K562 (cell line): ENCODE data around the gene HSD11B1L. TPM values are rescaled to one million over a fixed set of nuclear protein-coding genes. Genes with fewer than 3 reads are reported as not detected.

Experiments
- ATAC-seq: fragments of 200-7000 bp; cut with Tn5 transposase; 3 replicates; pipeline ENCODE4 v1.9.1; 2020; ENCODE audit warnings: moderate library complexity
- BruUV-seq: library from RNA; stranded (reverse); fragments of 400-500 nt; replicated peaks from 2 replicates; lab custom pipeline; 2021; lab: Mats Ljungman, UMichigan
- CTCF ChIA-PET: fragments of 300-600 bp; formaldehyde crosslinking; extraction: SDS; loops from one replicate; lab custom pipeline; 2021; ENCODE audit warnings: low intra/inter-chr PET ratio; lab: Yijun Ruan, JAX
- POLR2A ChIA-PET: fragments of 300-600, 350-650 bp; sonication (Branson Sonifier 250); formaldehyde crosslinking; extraction: SDS; loops from one replicate; lab custom pipeline; 2021; ENCODE audit warnings: antibody characterized with exemption, inconsistent platforms; lab: Yijun Ruan, JAX
- DNase-seq, 4 experiments: peaks; one replicate each; pipeline versions ENCODE4 v3.0.0 to v3.0.0-alpha.2; 2011 to 2018; ENCODE audit warnings: low spot score in 3 of 4, mixed read lengths in 3 of 4; ENCODE audit errors: extremely low read depth in 1 of 4
- FAIRE-seq: peaks from 2 replicates; lab custom pipeline; 2011; peaks lifted over from hg19 to GRCh38; lab: Jason Lieb, UNC
- H2AFZ ChIP-seq: 2 replicates; pipeline ENCODE4 v1.6.0; 2011; ENCODE audit warnings: low read depth, low read length, control low read depth, inconsistent platforms
- H3K27ac ChIP-seq: fragments of 200-600 bp; 3 replicates; pipeline ENCODE4 v1.8.0; 2011; ENCODE audit warnings: low read depth, mild to moderate bottlenecking, control low read depth, inconsistent platforms, low read length, moderate library complexity, mixed read lengths; ENCODE audit errors: extremely low read depth
- H3K27me3 ChIP-seq, 2 experiments: fragments of 300-600 bp in 1 of 2; 2 replicates in 1 of 2; 3 replicates in 1 of 2; pipeline versions ENCODE4 v1.6.0 to v1.8.0; 2011; ENCODE audit warnings: inconsistent platforms in 2 of 2, low read length in 2 of 2, mild to moderate bottlenecking in 1 of 2, mixed read lengths in 1 of 2, moderate library complexity in 1 of 2; ENCODE audit not compliant: control insufficient read depth in 2 of 2, insufficient read depth in 2 of 2
- H3K36me3 ChIP-seq: fragments of 300-600 bp; 3 replicates; pipeline ENCODE4 v1.8.0; 2011; ENCODE audit warnings: mild to moderate bottlenecking, low read length, inconsistent platforms; ENCODE audit not compliant: control insufficient read depth, insufficient read depth
- H3K4me1 ChIP-seq, 2 experiments: fragments of 200-600 bp in 1 of 2; replicated peaks in 1 of 2; 2 replicates in 1 of 2; 3 replicates in 1 of 2; pipeline versions ENCODE4 v1.5.1 to v1.8.0; 2011; ENCODE audit warnings: inconsistent platforms in 2 of 2, low read length in 2 of 2, mild to moderate bottlenecking in 1 of 2, mixed read lengths in 1 of 2, moderate library complexity in 1 of 2; ENCODE audit not compliant: control insufficient read depth in 2 of 2, insufficient read depth in 2 of 2
- H3K4me2 ChIP-seq: 2 replicates; pipeline ENCODE4 v1.6.1; 2011; ENCODE audit warnings: low read length, control low read depth, inconsistent platforms, mixed read lengths; ENCODE audit not compliant: insufficient read depth
- H3K4me3 ChIP-seq: fragments of 200-600 bp; sonication (generic), shearing (Covaris generic); 2 replicates; pipeline ENCODE4 v1.5.1; 2016; ENCODE audit warnings: control low read depth, inconsistent platforms
- H3K79me2 ChIP-seq: fragments of 200-600 bp; 3 replicates; pipeline ENCODE4 v1.8.0; 2011; ENCODE audit warnings: low read length, inconsistent platforms; ENCODE audit not compliant: control insufficient read depth, insufficient read depth
- H3K9ac ChIP-seq, 2 experiments: 2 replicates each; pipeline versions ENCODE4 v1.6.0 to v1.6.1; 2011; ENCODE audit warnings: low read depth in 2 of 2, low read length in 2 of 2, control low read depth in 1 of 2, inconsistent platforms in 1 of 2, mild to moderate bottlenecking in 1 of 2, mixed read lengths in 1 of 2; ENCODE audit not compliant: insufficient read depth in 1 of 2
- H3K9me1 ChIP-seq: one replicate; pipeline ENCODE4 v1.6.0; 2011; ENCODE audit warnings: inconsistent platforms, mild to moderate bottlenecking, low read length, moderate library complexity; ENCODE audit not compliant: control insufficient read depth, insufficient read depth
- H3K9me3 ChIP-seq: replicated peaks from 2 replicates; pipeline ENCODE4 v1.5.1; 2011; ENCODE audit warnings: low read depth, low read length, inconsistent platforms; ENCODE audit not compliant: control insufficient read depth, insufficient read depth
- H4K20me1 ChIP-seq: replicated peaks from 2 replicates; pipeline ENCODE4 v1.6.1; 2011; ENCODE audit warnings: low read length, inconsistent platforms, mixed read lengths; ENCODE audit not compliant: control insufficient read depth, insufficient read depth
- CEBPG ChIP-seq, 3 experiments: fragments of 200-800 bp in 1 of 3; sonication (Bioruptor generic) in 1 of 3; sonication (generic) in 1 of 3; formaldehyde crosslinking in 1 of 3; IDR thresholded peaks in 2 of 3; conservative IDR thresholded peaks in 1 of 3; 2 replicates each; pipeline versions ENCODE4 v1.6.1 to v1.8.0; 2016 to 2022; ENCODE audit warnings: missing compliant biosample characterization in 2 of 3, missing genetic modification characterization in 2 of 3, mild to moderate bottlenecking in 1 of 3, missing genetic modification reagents in 1 of 3
- HNRNPK ChIP-seq: fragments of 200-400 bp; formaldehyde crosslinking; IDR thresholded peaks from one replicate; pipeline ENCODE4 v1.6.1; 2018; ENCODE audit warnings: mild to moderate bottlenecking, low read depth, low read length; ENCODE audit not compliant: poor library complexity, severe bottlenecking
- PCBP1 ChIP-seq: fragments of 200-400 bp; formaldehyde crosslinking; IDR thresholded peaks from 2 replicates; pipeline ENCODE4 v1.6.1; 2018; ENCODE audit warnings: mild to moderate bottlenecking, low read depth, low read length; ENCODE audit not compliant: poor library complexity, severe bottlenecking
- POLR2B ChIP-seq: fragments of 450-650 bp; IDR thresholded peaks from 2 replicates; pipeline ENCODE4 v1.6.1; 2018; ENCODE audit warnings: low read depth; ENCODE audit not compliant: partially characterized antibody
- PREB ChIP-seq: sonication (generic); formaldehyde crosslinking; IDR thresholded peaks from 2 replicates; pipeline ENCODE4 v1.8.1; 2023; ENCODE audit warnings: mild to moderate bottlenecking, missing genetic modification reagents
- RBBP5 ChIP-seq: fragments of 200-600 bp; sonication (generic); IDR thresholded peaks from 2 replicates; pipeline ENCODE4 v1.6.1; 2012; ENCODE audit warnings: borderline replicate concordance, mild to moderate bottlenecking, low read length, control low read depth, inconsistent platforms; ENCODE audit not compliant: insufficient read depth, poor library complexity, severe bottlenecking
- RBM34 ChIP-seq: fragments of 200-400 bp; formaldehyde crosslinking; IDR thresholded peaks from 2 replicates; pipeline ENCODE4 v1.6.1; 2018; ENCODE audit warnings: low read length, borderline replicate concordance; ENCODE audit not compliant: insufficient read depth
- SRSF1 ChIP-seq: fragments of 200-400 bp; formaldehyde crosslinking; IDR thresholded peaks from 2 replicates; pipeline ENCODE4 v1.6.1; 2017; ENCODE audit warnings: mild to moderate bottlenecking, low read depth, low read length, moderate library complexity
- THRB ChIP-seq: fragments of 450-650 bp; formaldehyde crosslinking; conservative IDR thresholded peaks from 2 replicates; pipeline ENCODE4 v1.4.0; 2022; ENCODE audit warnings: mild to moderate bottlenecking, missing genetic modification characterization
- VEZF1 ChIP-seq: fragments of 200-800 bp; sonication (Bioruptor generic); IDR thresholded peaks from 2 replicates; pipeline ENCODE4 v1.6.1; 2017; ENCODE audit warnings: missing genetic modification characterization, missing compliant biosample characterization
- ZBTB9 ChIP-seq: fragments of 450-650 bp; formaldehyde crosslinking; IDR thresholded peaks from 2 replicates; pipeline ENCODE4 v1.4.0; 2020; ENCODE audit warnings: mild to moderate bottlenecking, moderate library complexity
- ZFP1 ChIP-seq: fragments of 450-650 bp; formaldehyde crosslinking; IDR thresholded peaks from 2 replicates; pipeline ENCODE4 v1.4.0; 2020; ENCODE audit warnings: mild to moderate bottlenecking, mixed read lengths
- WGBS: fragments of 100-300 bp; shearing (Covaris generic); methylation state at CpG from one replicate; pipeline ENCODE4 v1.1.6; 2016; ENCODE audit warnings: low coverage, mixed read lengths; ENCODE audit not compliant: insufficient coverage; ENCODE audit errors: missing lambda C conversion rate; 5-methylcytosine and 5-hydroxymethylcytosine counted together
- in situ Hi-C: fragments of 300-500 bp; cut with MboI; formaldehyde crosslinking; loops from 4 replicates; pipeline ENCODE4 v1.15.0; 2018; ENCODE audit warnings: inconsistent platforms, mixed read lengths
- intact Hi-C: fragments of 100-400 bp; cut with micrococcal nuclease; formaldehyde crosslinking; loops from 2 replicates; pipeline ENCODE4 v1.14.2; 2022
- polyA plus RNA-seq, 8 experiments: library from polyadenylated mRNA; depleted of rRNA in 4 of 8; stranded (reverse) in 5 of 8; unstranded in 3 of 8; fragments of >200 nt; fragmentation: Nextera tagmentation in 2 of 8; fragmentation: Illumina TruSeq in 1 of 8; extraction: Ambion mirVana in 2 of 8; extraction: Trizol in 1 of 8; gene quantifications; 2 replicates each; pipeline versions ENCODE4 v1.2.1 to v1.2.3, GENCODE V29; 2011 to 2014; ENCODE audit warnings: inconsistent platforms in 1 of 8, missing spikeins in 1 of 8
- total RNA-seq, 7 experiments: library from RNA; depleted of rRNA in 6 of 7; stranded (reverse); fragments of >200 nt in 6 of 7; fragmentation: Illumina TruSeq in 2 of 7; extraction: Trizol in 2 of 7; gene quantifications; 2 replicates each; pipeline versions ENCODE4 v1.2.1 to v1.2.3, GENCODE V29; 2011 to 2021; ENCODE audit warnings: low replicate concordance in 1 of 7

The HSD11B1L gene
- total and polyA plus RNA-seq, 9 of the 15 experiments (the other 6 are each of a cell fraction or from before 2014, with no cell fraction given): 0.31 to 7.7 (median 2.3) TPM

- DNase-seq (peak in 2 of 4 experiments; percentile 63 to 78), FAIRE-seq (peak; percentile 85), ATAC-seq (peak; percentile 37)
- BruUV-seq: no TSS peak
- 10% methylated on average over 39 of the region's 42 CpGs for WGBS
- H3K4me2 ChIP-seq: peak overlapping the region; percentile 93
- CTCF ChIA-PET: interaction anchor here (0.6 kb wide), 1 partner anchor 77 kb away, joined by 3 read pairs; no protein-coding TSS in a partner anchor
- H3K79me2 ChIP-seq: peaks cover 67% of the 10 kb centered on the region
- no peaks in the 10 kb centered on the region for H3K9me3 ChIP-seq
- intact Hi-C loops (loop anchor here (1.0 to 2.0 kb wide), 2 partner anchors 26 to 99 kb away; partner anchors contain the start of gene DUS3L), in situ Hi-C loops (no loop called here)
- H4K20me1 ChIP-seq: peaks cover 55% of the 10 kb centered on the region
- peaks cover 14 to 75% of the 10 kb centered on the region in 2 experiments for H3K4me1 ChIP-seq
- H3K9me1 ChIP-seq: peaks cover 17% of the 10 kb centered on the region
- H3K36me3 ChIP-seq: peaks cover 68% of the 10 kb centered on the region
- no peak overlapping the region for H2AFZ ChIP-seq
- peak overlapping the region; percentile 100 for H3K4me3 ChIP-seq
- peak overlapping the region; percentile 94 to 98 for H3K9ac ChIP-seq
- POLR2A ChIA-PET: interaction anchor here (0.6 to 2.7 kb wide), 13 partner anchors 8 to 212 kb away, joined by 3 to 31 read pairs (median 7); partner anchors contain the start of genes CATSPERD, LONP1, NDUFA11 and SAFB
- H3K27me3 ChIP-seq: no peaks in the 10 kb centered on the region
- peak overlapping the region; percentile 96 for H3K27ac ChIP-seq
- peak; percentile 6 for TF ChIP-seq RBBP5
- no peak for TF ChIP-seq SRSF1
- no peak; the same call in 1 of the 2 replicates for TF ChIP-seq VEZF1 (CRISPR knock-in tag)
- 0 out of 2 replicates have a peak, but pooled peaks have one; percentile 27 for TF ChIP-seq PREB (CRISPR knock-in tag)
- peak; percentile 7 for TF ChIP-seq PCBP1
- 0 out of 2 replicates have a peak, but pooled peaks have one; percentile 51 for TF ChIP-seq THRB
- no peak for TF ChIP-seq ZFP1
- no peak for TF ChIP-seq RBM34
- peak; percentile 8; the same call in 1 of the 2 replicates for TF ChIP-seq ZBTB9 (CRISPR knock-in tag)
- no peak for TF ChIP-seq HNRNPK
- TF ChIP-seq POLR2B: peak; percentile 49
- TF ChIP-seq CEBPG (CRISPR knock-in tag; IDR thresholded peaks at IDR 0.05): 0 out of 2 replicates have a peak, but pooled peaks have one; percentile 13
- no peak for TF ChIP-seq CEBPG (tag; conservative IDR thresholded peaks at IDR 0.05 in 1 of 2, IDR thresholded peaks at IDR 0.05 in 1 of 2)
These were observed 11.2 kb downstream of the HSD11B1L start for GRCh38 chr19:5691822-5692722.
